ENCODE results near the gene RAB20. TPM values are rescaled to one million over a fixed set of nuclear protein-coding genes. Genes with fewer than 3 reads are reported as not detected.

RAB20 gene
- total RNA-seq, 1 experiment from 2014 or later: 14.3 TPM

- TF ChIP-seq PREB (CRISPR knock-in tag; IDR thresholded peaks at IDR 0.05; ENCODE audit: borderline replicate concordance) (no peak), ZNF281 (CRISPR knock-in tag; IDR thresholded peaks at IDR 0.05) (no peak), KAT7 (CRISPR knock-in tag; IDR thresholded peaks at IDR 0.05; ENCODE audit: borderline replicate concordance) (no peak), CTCF (IDR thresholded peaks at IDR 0.05) (no peak)
Observed at GRCh38 chr13:110511509-110512181, 49.9 kb downstream of the RAB20 start (continued).

- H3K27ac Mint-ChIP-seq: no peak overlapping the region; the same call in 1 of the 2 replicates
- H3K36me3 Mint-ChIP-seq: peaks cover 21% of the 10 kb centered on the region
- no peak for TF ChIP-seq E2F4 (CRISPR knock-in tag; IDR thresholded peaks at IDR 0.05; ENCODE audit: borderline replicate concordance, low read depth)
- no peak for TF ChIP-seq ZNF416 (CRISPR knock-in tag; IDR thresholded peaks at IDR 0.05)
- no peak for TF ChIP-seq NFE2L1 (CRISPR knock-in tag; IDR thresholded peaks at IDR 0.05)
- no peak for TF ChIP-seq ZBTB43 (CRISPR knock-in tag; IDR thresholded peaks at IDR 0.05)
- no peak for TF ChIP-seq ZNF671 (CRISPR knock-in tag; IDR thresholded peaks at IDR 0.05)
- peaks cover 13% of the 10 kb centered on the region; the same call in 1 of the 2 replicates for H3K4me1 Mint-ChIP-seq
- ATAC-seq (peak; percentile 17; the same call in 1 of the 2 replicates), DNase-seq (ENCODE audit: low spot score) (no peak)
- H3K9me3 Mint-ChIP-seq: no peaks in the 10 kb centered on the region
- CTCF ChIA-PET: interaction anchor here (1.5 to 2.0 kb wide), 2 partner anchors 17 to 54 kb away, joined by 4 to 6 read pairs; no protein-coding TSS in a partner anchor
- no peaks in the 10 kb centered on the region for H3K27me3 Mint-ChIP-seq (ENCODE audit: low read depth)
- POLR2A ChIA-PET: no interaction called here
- H3K4me3 Mint-ChIP-seq: no peak overlapping the region
Observed at GRCh38 chr13:110509971-110510786, 51.3 kb downstream of the RAB20 start.

GRCh38 chr13:110509478-110509926, 52.0 kb downstream of the RAB20 start:
- no peak for ATAC-seq
- H3K27ac Mint-ChIP-seq: no peak overlapping the region; the same call in 1 of the 2 replicates
- no peak for DNase-seq (ENCODE audit: low spot score)
- H3K9me3 Mint-ChIP-seq: no peaks in the 10 kb centered on the region
- CTCF ChIA-PET: interaction anchor here (1.5 to 2.0 kb wide), 2 partner anchors 18 to 54 kb away, joined by 4 to 6 read pairs; no protein-coding TSS in a partner anchor
- POLR2A ChIA-PET: no interaction called here
- peaks cover 21% of the 10 kb centered on the region for H3K36me3 Mint-ChIP-seq
- no peak for TF ChIP-seq PRRX2 (CRISPR knock-in tag; IDR thresholded peaks at IDR 0.05)
- TF ChIP-seq OVOL2 (CRISPR knock-in tag; IDR thresholded peaks at IDR 0.05; ENCODE audit: borderline replicate concordance): no peak
- H3K4me3 Mint-ChIP-seq: no peak overlapping the region
- no peaks in the 10 kb centered on the region for H3K27me3 Mint-ChIP-seq (ENCODE audit: low read depth)
- H3K4me1 Mint-ChIP-seq: peaks cover 7% of the 10 kb centered on the region; the same call in 1 of the 2 replicates
